IMR-90 (cell line): Measurements from ENCODE around the gene CAVIN1. TPM values are rescaled to one million over a fixed set of nuclear protein-coding genes. Genes with fewer than 3 reads are reported as not detected.

Source experiments
- ATAC-seq: fragments of 200-7000 bp; cut with Tn5 transposase; 2 replicates; pipeline ENCODE4 v1.9.1; 2020; ENCODE audit warnings: low read depth, mild to moderate bottlenecking, moderate library complexity
- BruUV-seq: library from RNA; stranded (reverse); fragments of 400-500 nt; replicated peaks from 2 replicates; lab custom pipeline; 2021; lab: Mats Ljungman, UMichigan
- CTCF ChIA-PET: fragments of 300-600 bp; formaldehyde crosslinking; extraction: SDS; loops from one replicate; lab custom pipeline; 2021; ENCODE audit warnings: antibody characterized with exemption; lab: Yijun Ruan, JAX
- POLR2A ChIA-PET: fragments of 300-600 bp; sonication (Branson Sonifier 250); formaldehyde crosslinking; loops from one replicate; lab custom pipeline; 2022; ENCODE audit warnings: antibody characterized with exemption; ENCODE audit not compliant: unreplicated experiment; lab: Charles Lee
- DNase-seq: peaks from one replicate; pipeline ENCODE4 v3.0.0; 2013
- H2AFZ ChIP-seq: replicated peaks from 2 replicates; pipeline ENCODE3; 2013; ENCODE audit warnings: low read length, mild to moderate bottlenecking; ENCODE audit not compliant: poor library complexity
- H2AK5ac ChIP-seq: 2 replicates; pipeline ENCODE4 v1.6.1; 2013; ENCODE audit warnings: low read depth, low read length, inconsistent platforms
- H2AK9ac ChIP-seq: replicated peaks from 2 replicates; pipeline ENCODE3; 2013; ENCODE audit warnings: mild to moderate bottlenecking, low read depth, low read length, moderate library complexity; ENCODE audit not compliant: poor library complexity
- H2BK120ac ChIP-seq: 2 replicates; pipeline ENCODE4 v1.6.1; 2013; ENCODE audit warnings: low read depth, low read length, inconsistent platforms
- H2BK15ac ChIP-seq: 3 replicates; pipeline ENCODE4 v1.6.1; 2013; ENCODE audit warnings: low read depth, low read length, inconsistent platforms
- H2BK20ac ChIP-seq: 2 replicates; pipeline ENCODE4 v1.6.1; 2013; ENCODE audit warnings: low read depth, mild to moderate bottlenecking, inconsistent platforms, low read length, moderate library complexity
- H2BK5ac ChIP-seq: 2 replicates; pipeline ENCODE4 v1.6.1; 2013; ENCODE audit warnings: mild to moderate bottlenecking, low read depth, low read length, inconsistent platforms; ENCODE audit not compliant: poor library complexity, severe bottlenecking
- H3K14ac ChIP-seq: replicated peaks from 2 replicates; pipeline ENCODE4 v1.6.1; 2013; ENCODE audit warnings: low read depth, low read length, inconsistent platforms
- H3K18ac ChIP-seq: 2 replicates; pipeline ENCODE4 v1.6.1; 2013; ENCODE audit warnings: low read depth, low read length, control low read depth
- H3K23ac ChIP-seq: 2 replicates; pipeline ENCODE4 v1.6.1; 2013; ENCODE audit warnings: low read depth, low read length, inconsistent platforms
- H3K27ac ChIP-seq: 2 replicates; pipeline ENCODE4 v1.5.1; 2013; ENCODE audit warnings: mild to moderate bottlenecking, control low read depth, low read length; ENCODE audit not compliant: insufficient read depth
- H3K27me3 ChIP-seq: 2 replicates; pipeline ENCODE4 v1.6.1; 2013; ENCODE audit warnings: low read length; ENCODE audit not compliant: control insufficient read depth, insufficient read depth
- H3K36me3 ChIP-seq: 2 replicates; pipeline ENCODE4 v1.6.1; 2013; ENCODE audit warnings: low read length, mixed read lengths; ENCODE audit not compliant: control insufficient read depth, insufficient read depth
- H3K4ac ChIP-seq: 2 replicates; pipeline ENCODE4 v1.6.1; 2013; ENCODE audit warnings: low read depth, low read length, inconsistent platforms
- H3K4me1 ChIP-seq: 2 replicates; pipeline ENCODE4 v1.6.1; 2013; ENCODE audit warnings: low read length, mixed read lengths; ENCODE audit not compliant: control insufficient read depth, insufficient read depth
- H3K4me2 ChIP-seq: 2 replicates; pipeline ENCODE4 v1.6.1; 2013; ENCODE audit warnings: low read depth, mild to moderate bottlenecking, control low read depth, low read length, moderate library complexity
- H3K4me3 ChIP-seq: 2 replicates; pipeline ENCODE4 v1.5.1; 2013; ENCODE audit warnings: low read depth, mild to moderate bottlenecking, control low read depth, low read length, moderate library complexity; ENCODE audit not compliant: insufficient read depth
- H3K56ac ChIP-seq: 2 replicates; pipeline ENCODE4 v1.6.1; 2013; ENCODE audit warnings: low read length, inconsistent platforms; ENCODE audit not compliant: insufficient read depth; ENCODE audit errors: extremely low read depth
- H3K79me1 ChIP-seq, 2 experiments: 2 replicates each; pipeline ENCODE4 v1.6.1; 2013; ENCODE audit warnings: low read length in 2 of 2, inconsistent platforms in 1 of 2, low read depth in 1 of 2
- H3K9ac ChIP-seq: 2 replicates; pipeline ENCODE4 v1.6.1; 2013; ENCODE audit warnings: low read depth, low read length, control low read depth
- H3K9me1 ChIP-seq: 2 replicates; pipeline ENCODE4 v1.6.1; 2013; ENCODE audit warnings: low read length, inconsistent platforms; ENCODE audit not compliant: insufficient read depth
- H3K9me3 ChIP-seq: 2 replicates; pipeline ENCODE4 v1.6.1; 2013; ENCODE audit warnings: low read length; ENCODE audit not compliant: control insufficient read depth, insufficient read depth
- H4K20me1 ChIP-seq: 2 replicates; pipeline ENCODE4 v1.6.1; 2013; ENCODE audit warnings: low read length, inconsistent platforms; ENCODE audit not compliant: insufficient read depth
- H4K5ac ChIP-seq: 2 replicates; pipeline ENCODE4 v1.6.1; 2013; ENCODE audit warnings: mild to moderate bottlenecking, low read depth, low read length, control low read depth
- H4K8ac ChIP-seq, 2 experiments: 2 replicates each; pipeline ENCODE4 v1.6.1; 2013; ENCODE audit warnings: low read depth in 2 of 2, low read length in 2 of 2, control low read depth in 1 of 2, inconsistent platforms in 1 of 2
- H4K91ac ChIP-seq: 2 replicates; pipeline ENCODE4 v1.6.1; 2013; ENCODE audit warnings: low read depth, low read length, inconsistent platforms; ENCODE audit not compliant: insufficient read depth
- BHLHE40 ChIP-seq: fragments of 150-350 bp; IDR thresholded peaks from 2 replicates; pipeline ENCODE4 v1.6.1; 2016; ENCODE audit warnings: mild to moderate bottlenecking, low read depth, low read length
- CEBPB ChIP-seq: IDR thresholded peaks from 2 replicates; pipeline ENCODE4 v1.6.1; 2012; ENCODE audit warnings: low read depth, low read length, improper control_type of control experiment
- CTCF ChIP-seq: conservative IDR thresholded peaks from 2 replicates; pipeline ENCODE4 v1.5.1; 2012; ENCODE audit warnings: mild to moderate bottlenecking, low read depth, low read length, improper control_type of control experiment
- MAZ ChIP-seq: IDR thresholded peaks from 2 replicates; pipeline ENCODE4 v1.6.1; 2012; ENCODE audit warnings: low read depth, mild to moderate bottlenecking, low read length, improper control_type of control experiment, moderate library complexity, borderline replicate concordance
- RAD21 ChIP-seq: IDR thresholded peaks from 2 replicates; pipeline ENCODE4 v1.6.1; 2012; ENCODE audit warnings: low read length, improper control_type of control experiment
- WGBS, 2 experiments: methylation state at CpG; one replicate each; pipeline versions ENCODE4 v1.1.5 to v1.1.7; 2013; ENCODE audit warnings: missing lambda C conversion rate in 2 of 2; ENCODE audit not compliant: insufficient read length in 1 of 2; ENCODE audit errors: extremely low coverage in 2 of 2; 5-methylcytosine and 5-hydroxymethylcytosine counted together
- dilution Hi-C: fragments of 300-500 bp; cut with HindIII; formaldehyde crosslinking; loops from one replicate; pipeline ENCODE4 v1.14.3; 2018; ENCODE audit warnings: low sequenced_read_pairs; ENCODE audit not compliant: unreplicated experiment
- in situ Hi-C: fragments of 300-500 bp; cut with MboI; formaldehyde crosslinking; loops from 3 replicates; pipeline ENCODE4 v1.14.3; 2019; ENCODE audit warnings: low sequenced_read_pairs, inconsistent platforms, mixed read lengths
- intact Hi-C: fragments of 100-400 bp; cut with micrococcal nuclease; formaldehyde crosslinking; loops from 2 replicates; pipeline ENCODE4 v1.10.0; 2022
- polyA plus RNA-seq, 3 experiments: library from polyadenylated mRNA; depleted of rRNA; stranded (reverse); fragments of >200 nt; gene quantifications; 2 replicates each; pipeline ENCODE4 v1.2.3, GENCODE V29; 2012; ENCODE audit warnings: low replicate concordance in 1 of 3
- total RNA-seq: library from RNA; depleted of rRNA; stranded (reverse); fragments of >200 nt; gene quantifications from 2 replicates; pipeline ENCODE4 v1.2.3, GENCODE V29; 2012

CAVIN1 gene
- total and polyA plus RNA-seq, 2 of the 4 experiments (the other 2 are of a cell fraction) = 491 to 556 TPM

- no peak overlapping the region for H2BK5ac ChIP-seq
- H4K8ac ChIP-seq = no peak overlapping the region
- dilution Hi-C loops = no loop called here
- intact Hi-C loops = no loop called here
- in situ Hi-C loops = no loop called here
- no peak overlapping the region for H3K23ac ChIP-seq
- peaks cover 18% of the 10 kb centered on the region; the same call in 1 of the 2 replicates for H4K20me1 ChIP-seq
- no peak overlapping the region for H2BK15ac ChIP-seq
- CTCF ChIA-PET = no interaction called here
- no TSS peak for BruUV-seq
- no peaks in the 10 kb centered on the region for H3K36me3 ChIP-seq
- H3K4me3 ChIP-seq = no peak overlapping the region
- H3K18ac ChIP-seq = no peak overlapping the region
- H3K79me1 ChIP-seq = peaks cover 5 to 39% of the 10 kb centered on the region in 2 experiments; a peak in 3 of 4 replicates
- no peak overlapping the region for H2BK120ac ChIP-seq
- no peaks in the 10 kb centered on the region for H3K9me3 ChIP-seq
- no peak overlapping the region for H2AK9ac ChIP-seq
- no peak overlapping the region for H2AK5ac ChIP-seq
- H4K5ac ChIP-seq = no peak overlapping the region
- no peak overlapping the region for H3K56ac ChIP-seq
- ATAC-seq (no peak), DNase-seq (no peak)
- WGBS, 2 experiments = 88% methylated on average over 1 of the region's 4 CpGs; no CpG with 5 or more reads in 1 of the 2 experiments
- no peak overlapping the region for H3K14ac ChIP-seq
- TF ChIP-seq MAZ (no peak), BHLHE40 (no peak), CEBPB (no peak), CTCF (no peak), RAD21 (no peak)
- H3K4me2 ChIP-seq = no peak overlapping the region
- H2AFZ ChIP-seq = no peak overlapping the region
- peaks cover 2% of the 10 kb centered on the region; the same call in 1 of the 2 replicates for H3K4me1 ChIP-seq
- no peak overlapping the region for H4K91ac ChIP-seq
- no peak overlapping the region for H3K9ac ChIP-seq
- no peaks in the 10 kb centered on the region for H3K27me3 ChIP-seq
- H3K4ac ChIP-seq = no peak overlapping the region
- no peak overlapping the region for H3K27ac ChIP-seq
- no peak overlapping the region for H2BK20ac ChIP-seq
- POLR2A ChIA-PET = no interaction called here
- peaks cover 5% of the 10 kb centered on the region for H3K9me1 ChIP-seq
Observed at GRCh38 chr17:42394838-42395237, 28.2 kb downstream of the CAVIN1 start.
